ENCODE results near the gene SLC38A9.
"Not testable (repeated sequence)": the region's sequence is repeated elsewhere in the genome, so short reads cannot be mapped to it uniquely, and the experiment has no call there.

Gene SLC38A9

GRCh38 chr5:55696704-55697103, 15.4 kb downstream of the SLC38A9 start:
- H3K4me3 Mint-ChIP-seq; H3K27me3 Mint-ChIP-seq; H3K4me1 Mint-ChIP-seq (ENCODE audit: low read depth in 2 of 2); H3K9me3 Mint-ChIP-seq; ATAC-seq (replicated peaks); DNase-seq; H3K27ac Mint-ChIP-seq: not testable (repeated sequence)
- H3K36me3 Mint-ChIP-seq (ENCODE audit: insufficient read depth): peaks cover 16% of the 10 kb centered on the region

DNA sequence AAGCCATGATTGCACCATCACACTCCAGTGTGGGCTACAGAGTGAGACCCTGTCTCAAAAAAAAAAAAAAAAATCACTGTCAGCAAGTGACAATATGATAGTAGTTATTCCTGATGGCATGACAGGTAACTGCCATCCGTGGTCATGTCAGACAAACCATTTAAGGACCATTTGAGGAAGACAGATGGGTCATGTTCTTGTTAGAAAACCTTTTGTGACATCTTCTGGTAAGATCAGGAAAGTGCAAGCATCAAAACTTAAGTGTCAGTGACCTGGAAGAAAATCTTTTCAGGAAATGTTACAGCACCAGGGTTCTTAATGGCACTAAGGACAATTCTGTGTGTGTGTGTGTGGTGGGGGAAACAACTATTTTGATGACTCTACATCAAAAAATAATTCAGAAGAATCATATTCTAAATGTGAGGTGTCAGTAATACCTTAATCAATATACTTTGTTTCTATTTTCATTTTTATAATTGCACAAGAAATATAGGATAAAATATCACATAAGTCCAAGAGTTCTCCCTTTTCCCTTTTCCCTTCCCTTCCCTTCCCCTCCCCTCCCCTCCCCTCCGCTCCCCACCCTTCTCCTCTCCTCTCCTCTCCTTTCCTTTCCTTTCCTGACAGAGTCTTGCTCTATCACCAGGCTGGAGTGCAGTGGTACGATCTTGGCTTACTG, 17.8 kb downstream of the SLC38A9 start:
- H3K27ac Mint-ChIP-seq: peak overlapping the region in 1 of 2 donors; percentile 72
- ATAC-seq (replicated peaks) (no peak), DNase-seq (no peak)
- peaks cover 11% of the 10 kb centered on the region for H3K36me3 Mint-ChIP-seq (ENCODE audit: insufficient read depth)
- H3K4me3 Mint-ChIP-seq: no peak overlapping the region
- no peaks in the 10 kb centered on the region for H3K9me3 Mint-ChIP-seq
- H3K4me1 Mint-ChIP-seq (ENCODE audit: low read depth in 2 of 2): no peaks in the 10 kb centered on the region
- no peaks in the 10 kb centered on the region for H3K27me3 Mint-ChIP-seq

GRCh38 chr5:55692509-55692908, 19.6 kb downstream of the SLC38A9 start:
- H3K36me3 Mint-ChIP-seq (ENCODE audit: insufficient read depth): peaks cover 9% of the 10 kb centered on the region
- no peaks in the 10 kb centered on the region for H3K4me1 Mint-ChIP-seq (ENCODE audit: low read depth in 2 of 2)
- ATAC-seq (replicated peaks): no peak
- DNase-seq: no peak
- H3K9me3 Mint-ChIP-seq: no peaks in the 10 kb centered on the region
- no peak overlapping the region for H3K4me3 Mint-ChIP-seq
- H3K27me3 Mint-ChIP-seq: no peaks in the 10 kb centered on the region
- no peak overlapping the region for H3K27ac Mint-ChIP-seq

DNA sequence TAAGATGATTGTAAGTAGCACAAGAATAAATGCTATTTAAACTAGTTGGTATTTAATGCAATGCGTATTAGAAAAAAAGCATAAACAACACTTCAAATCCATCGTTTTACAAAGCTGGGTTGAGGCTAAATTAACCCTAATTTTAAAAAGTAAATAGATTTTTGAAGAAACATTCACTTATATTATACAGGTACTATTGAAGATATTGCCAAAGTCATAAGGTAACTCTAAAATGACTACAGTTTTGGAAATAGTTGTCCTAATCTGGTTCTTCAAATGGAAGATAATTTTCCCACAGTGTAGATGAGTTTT, 20.1 kb downstream of the SLC38A9 start:
- ATAC-seq (replicated peaks) (no peak), DNase-seq (no peak)
- Mint-ChIP-seq H3K4me3 (no peak overlapping the region), H3K27me3 (no peaks in the 10 kb centered on the region), H3K27ac (no peak overlapping the region), H3K9me3 (no peaks in the 10 kb centered on the region), H3K4me1 (ENCODE audit: low read depth in 2 of 2) (no peaks in the 10 kb centered on the region), H3K36me3 (ENCODE audit: insufficient read depth) (peaks cover 5% of the 10 kb centered on the region)

DNA sequence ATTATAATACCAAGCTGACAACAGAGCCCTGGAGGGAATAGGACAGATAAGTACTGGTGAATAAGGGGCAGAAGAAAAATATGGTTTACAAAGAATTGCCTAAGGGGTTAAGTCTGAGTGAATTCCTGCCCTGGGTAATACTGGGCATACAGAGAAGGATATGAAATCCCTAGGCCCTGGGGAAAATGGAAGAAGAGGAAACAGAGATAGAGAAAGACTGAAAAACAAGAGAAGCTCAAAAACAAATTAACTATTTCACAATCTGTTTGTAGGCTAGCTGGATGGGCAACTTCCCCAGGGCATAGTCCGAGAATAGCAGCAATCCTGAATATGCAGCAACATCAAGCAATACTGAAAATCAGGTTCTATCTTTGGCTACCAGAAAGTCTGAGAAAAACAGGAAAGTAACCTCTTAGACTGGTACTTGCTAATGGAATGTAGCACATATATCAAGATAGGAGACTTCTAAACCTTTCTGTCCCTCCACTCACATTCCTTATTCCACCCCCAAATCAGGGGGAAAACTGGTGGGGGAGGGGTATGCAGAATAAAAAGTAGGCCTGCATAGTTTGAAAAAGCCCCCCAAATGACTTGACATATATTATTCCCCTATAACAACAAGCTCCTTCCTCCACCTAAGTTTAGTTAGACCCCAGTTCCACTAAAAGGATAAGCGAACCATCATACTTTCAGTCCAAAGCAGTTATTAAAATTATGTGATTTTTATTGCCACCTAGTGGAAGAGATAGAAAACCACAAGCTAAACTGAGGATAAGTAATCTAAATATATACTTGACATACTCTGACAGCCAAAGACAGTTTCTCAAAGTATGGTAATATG, 20.6 kb downstream of the SLC38A9 start:
- Mint-ChIP-seq H3K27ac (peak overlapping the region in 1 of 2 donors; percentile 68), H3K4me3 (no peak overlapping the region), H3K9me3 (no peaks in the 10 kb centered on the region), H3K27me3 (no peaks in the 10 kb centered on the region), H3K4me1 (ENCODE audit: low read depth in 2 of 2) (no peaks in the 10 kb centered on the region), H3K36me3 (ENCODE audit: insufficient read depth) (peaks cover 3% of the 10 kb centered on the region)
- ATAC-seq (replicated peaks): peak; percentile 44
- DNase-seq: no peak

DNA sequence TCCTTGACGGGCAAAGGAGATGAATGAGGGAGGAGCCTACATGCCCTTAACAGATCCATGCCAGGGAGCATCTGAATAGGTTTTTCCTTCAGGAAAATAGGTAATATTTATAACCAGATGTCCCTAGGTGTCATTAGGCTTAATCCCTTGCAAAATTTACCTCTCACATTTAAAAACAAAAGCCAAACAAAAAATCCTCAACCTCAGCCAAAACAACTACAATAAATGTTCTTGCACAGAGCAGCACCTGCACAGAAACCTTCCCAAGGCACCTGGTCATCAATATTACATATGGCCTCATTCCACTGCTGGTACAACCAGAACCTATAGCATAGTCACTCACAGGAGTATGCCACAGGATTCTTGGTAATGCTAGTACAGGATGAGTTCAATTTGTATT, 30.1 kb downstream of the SLC38A9 start:
- ATAC-seq (replicated peaks) (no peak), DNase-seq (no peak)
- Mint-ChIP-seq H3K4me1 (ENCODE audit: low read depth in 2 of 2) (no peaks in the 10 kb centered on the region), H3K4me3 (no peak overlapping the region), H3K27ac (no peak overlapping the region), H3K9me3 (no peaks in the 10 kb centered on the region), H3K36me3 (ENCODE audit: insufficient read depth) (no peaks in the 10 kb centered on the region), H3K27me3 (no peaks in the 10 kb centered on the region)

GRCh38 chr5:55681301-55681700, 30.8 kb downstream of the SLC38A9 start:
- H3K27me3 Mint-ChIP-seq: no peaks in the 10 kb centered on the region
- H3K9me3 Mint-ChIP-seq: no peaks in the 10 kb centered on the region
- no peak overlapping the region for H3K27ac Mint-ChIP-seq
- DNase-seq (no peak), ATAC-seq (replicated peaks) (no peak)
- no peaks in the 10 kb centered on the region for H3K4me1 Mint-ChIP-seq (ENCODE audit: low read depth in 2 of 2)
- no peaks in the 10 kb centered on the region for H3K36me3 Mint-ChIP-seq (ENCODE audit: insufficient read depth)
- H3K4me3 Mint-ChIP-seq: no peak overlapping the region

- H3K27me3 Mint-ChIP-seq: no peaks in the 10 kb centered on the region
- H3K36me3 Mint-ChIP-seq (ENCODE audit: insufficient read depth): no peaks in the 10 kb centered on the region
- H3K4me1 Mint-ChIP-seq (ENCODE audit: low read depth in 2 of 2): peaks cover 0 to 4% of the 10 kb centered on the region in 2 donors
- no peaks in the 10 kb centered on the region for H3K9me3 Mint-ChIP-seq
- no peak overlapping the region for H3K4me3 Mint-ChIP-seq
- DNase-seq (no peak), ATAC-seq (replicated peaks) (no peak)
- no peak overlapping the region for H3K27ac Mint-ChIP-seq
Measured at GRCh38 chr5:55680353-55680752, 31.8 kb downstream of the SLC38A9 start.

DNA sequence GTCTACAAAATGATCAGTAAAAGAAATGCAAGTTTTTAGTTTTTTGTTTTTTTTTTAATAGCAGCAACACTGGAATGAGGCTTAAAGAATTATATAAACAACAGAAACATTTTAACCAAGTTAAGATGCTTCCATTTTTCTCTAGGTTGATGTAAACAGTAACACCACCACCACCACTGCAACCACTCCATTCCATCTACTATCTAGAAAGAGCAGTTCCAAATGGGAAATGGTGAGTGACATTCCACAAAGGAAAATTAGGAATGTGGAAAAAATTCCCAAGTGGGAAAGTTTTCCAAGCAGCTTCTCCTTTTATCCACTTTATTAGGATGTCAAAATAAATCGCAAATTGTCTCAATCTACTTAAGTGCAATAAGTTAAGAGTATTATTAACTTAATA, 32.6 kb downstream of the SLC38A9 start:
- H3K4me1 Mint-ChIP-seq (ENCODE audit: low read depth in 2 of 2): peaks cover 0 to 4% of the 10 kb centered on the region in 2 donors

GRCh38 chr5:55675119-55675518, 37.0 kb downstream of the SLC38A9 start:
- peak overlapping the region in 1 of 2 donors; percentile 23 for H3K27ac Mint-ChIP-seq
- no peak for DNase-seq
- H3K27me3 Mint-ChIP-seq: no peaks in the 10 kb centered on the region
- H3K4me3 Mint-ChIP-seq: no peak overlapping the region
- H3K9me3 Mint-ChIP-seq: no peaks in the 10 kb centered on the region
- peaks cover 0 to 4% of the 10 kb centered on the region in 2 donors for H3K4me1 Mint-ChIP-seq (ENCODE audit: low read depth in 2 of 2)
- H3K36me3 Mint-ChIP-seq (ENCODE audit: insufficient read depth): peaks cover 1% of the 10 kb centered on the region
- ATAC-seq (replicated peaks): no peak

More for the DNA sequence above, 32.6 kb downstream of the SLC38A9 start:
- Mint-ChIP-seq H3K36me3 (ENCODE audit: insufficient read depth) (no peaks in the 10 kb centered on the region), H3K4me3 (no peak overlapping the region), H3K27ac (no peak overlapping the region), H3K27me3 (no peaks in the 10 kb centered on the region), H3K9me3 (no peaks in the 10 kb centered on the region)
- no peak for ATAC-seq (replicated peaks)
- no peak for DNase-seq

GRCh38 chr5:55674340-55674739, 37.8 kb downstream of the SLC38A9 start:
- Mint-ChIP-seq H3K9me3 (no peaks in the 10 kb centered on the region), H3K4me1 (ENCODE audit: low read depth in 2 of 2) (peaks cover 0 to 4% of the 10 kb centered on the region in 2 donors), H3K36me3 (ENCODE audit: insufficient read depth) (peaks cover 5% of the 10 kb centered on the region), H3K27ac (no peak overlapping the region), H3K4me3 (no peak overlapping the region), H3K27me3 (no peaks in the 10 kb centered on the region)
- DNase-seq (no peak), ATAC-seq (replicated peaks) (no peak)

DNA sequence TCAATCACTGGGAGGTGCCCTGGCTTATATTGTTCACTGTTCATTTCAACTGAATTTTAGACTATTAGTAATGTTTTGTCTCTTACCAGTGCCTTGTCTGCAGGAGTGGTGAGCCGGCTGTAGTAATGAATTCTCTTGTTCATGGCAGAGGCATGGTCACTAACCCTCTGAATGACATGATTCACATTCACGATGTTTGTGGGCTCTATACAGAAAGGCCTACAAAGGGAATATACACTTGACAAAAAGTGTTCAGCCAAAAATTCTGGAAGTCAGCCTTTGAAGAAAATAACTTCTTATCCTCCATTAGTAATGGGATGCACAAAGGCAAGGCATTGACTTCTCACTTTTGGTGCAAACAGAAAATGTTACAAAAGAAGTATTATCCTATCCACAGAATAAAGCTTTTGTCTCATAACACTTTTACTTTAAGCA, 39.6 kb downstream of the SLC38A9 start:
- H3K27ac Mint-ChIP-seq: no peak overlapping the region
- H3K9me3 Mint-ChIP-seq: no peaks in the 10 kb centered on the region
- ATAC-seq (replicated peaks): no peak
- H3K4me1 Mint-ChIP-seq (ENCODE audit: low read depth in 2 of 2): peaks cover 0 to 4% of the 10 kb centered on the region in 2 donors
- H3K4me3 Mint-ChIP-seq: no peak overlapping the region
- peaks cover 5% of the 10 kb centered on the region for H3K36me3 Mint-ChIP-seq (ENCODE audit: insufficient read depth)
- no peak for DNase-seq
- H3K27me3 Mint-ChIP-seq: no peaks in the 10 kb centered on the region

- H3K9me3 Mint-ChIP-seq: no peaks in the 10 kb centered on the region
- no peak overlapping the region for H3K4me3 Mint-ChIP-seq
- H3K4me1 Mint-ChIP-seq (ENCODE audit: low read depth in 2 of 2): peaks cover 0 to 4% of the 10 kb centered on the region in 2 donors
- no peak for ATAC-seq (replicated peaks)
- H3K27ac Mint-ChIP-seq: no peak overlapping the region
- DNase-seq: no peak
- H3K36me3 Mint-ChIP-seq (ENCODE audit: insufficient read depth): peaks cover 5% of the 10 kb centered on the region
- no peaks in the 10 kb centered on the region for H3K27me3 Mint-ChIP-seq
Measured at GRCh38 chr5:55671975-55672374, 40.1 kb downstream of the SLC38A9 start.

DNA sequence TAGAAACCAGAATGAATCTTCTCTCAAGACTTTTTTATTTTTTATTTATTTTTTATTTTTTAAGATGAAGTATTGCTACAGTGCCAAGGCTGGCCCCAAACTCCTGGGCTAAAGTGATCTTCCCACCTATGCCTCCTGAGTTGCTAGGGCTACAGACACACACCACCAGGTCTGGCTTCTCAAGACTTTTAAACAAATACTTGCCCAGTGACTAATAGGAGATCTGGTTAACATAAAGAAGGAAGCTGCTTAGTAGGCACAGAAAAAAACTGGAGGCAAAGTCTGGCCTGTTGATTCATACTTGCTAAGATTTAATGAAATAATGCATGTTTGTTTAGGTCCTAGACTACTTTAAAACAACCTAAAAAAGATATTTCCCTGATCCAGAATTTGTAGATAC, 43.8 kb downstream of the SLC38A9 start:
- Mint-ChIP-seq H3K27ac (no peak overlapping the region), H3K4me1 (ENCODE audit: low read depth in 2 of 2) (no peaks in the 10 kb centered on the region), H3K27me3 (no peaks in the 10 kb centered on the region), H3K9me3 (no peaks in the 10 kb centered on the region), H3K4me3 (no peak overlapping the region), H3K36me3 (ENCODE audit: insufficient read depth) (peaks cover 21% of the 10 kb centered on the region)
- DNase-seq: no peak
- no peak for ATAC-seq (replicated peaks)
